DOHH2 (cell line): ENCODE results near the gene LRRC40.

Experiments
- H3F3A ChIP-seq: fragments of 200-600 bp; sonication (generic), shearing (Covaris generic); 2 replicates; pipeline ENCODE4 v1.6.0; 2016; ENCODE audit warnings: antibody characterized with exemption, mild to moderate bottlenecking; ENCODE audit not compliant: control insufficient read depth, insufficient read depth
- H3K27ac ChIP-seq: fragments of 200-600 bp; sonication (generic); 2 replicates; pipeline ENCODE4 v1.5.1; 2014; ENCODE audit warnings: low read depth, mild to moderate bottlenecking, low read length, moderate library complexity
- H3K27me3 ChIP-seq: fragments of 200-600 bp; sonication (generic); 2 replicates; pipeline ENCODE4 v1.6.1; 2014; ENCODE audit warnings: mild to moderate bottlenecking, low read length, mixed read lengths; ENCODE audit not compliant: control insufficient read depth
- H3K36me3 ChIP-seq: fragments of 200-600 bp; sonication (generic); 2 replicates; pipeline ENCODE4 v1.6.1; 2014; ENCODE audit warnings: mild to moderate bottlenecking, low read length, moderate library complexity, mixed read lengths; ENCODE audit not compliant: control insufficient read depth
- H3K4me1 ChIP-seq: fragments of 200-600 bp; sonication (generic); 2 replicates; pipeline ENCODE4 v1.6.1; 2014; ENCODE audit warnings: mild to moderate bottlenecking, low read length, mixed read lengths; ENCODE audit not compliant: control insufficient read depth
- H3K4me2 ChIP-seq: fragments of 200-600 bp; sonication (generic); 2 replicates; pipeline ENCODE4 v1.6.0; 2014; ENCODE audit warnings: mild to moderate bottlenecking, low read length, moderate library complexity
- H3K4me3 ChIP-seq: fragments of 200-600 bp; sonication (generic); 2 replicates; pipeline ENCODE4 v1.5.1; 2014; ENCODE audit warnings: mild to moderate bottlenecking, low read length, mixed read lengths
- H3K79me2 ChIP-seq: fragments of 200-600 bp; sonication (generic); 2 replicates; pipeline ENCODE4 v1.6.1; 2014; ENCODE audit warnings: mild to moderate bottlenecking, low read length, mixed read lengths; ENCODE audit not compliant: control insufficient read depth
- H3K9me2 ChIP-seq: fragments of 200-600 bp; sonication (generic); replicated peaks from 2 replicates; pipeline ENCODE4 v1.6.1; 2014; ENCODE audit warnings: mild to moderate bottlenecking, low read length, mixed read lengths; ENCODE audit not compliant: control insufficient read depth
- H3K9me3 ChIP-seq: fragments of 200-600 bp; sonication (generic); 2 replicates; pipeline ENCODE4 v1.6.1; 2014; ENCODE audit warnings: antibody characterized with exemption, low read length, mixed read lengths; ENCODE audit not compliant: control insufficient read depth, insufficient read depth
- H4K20me1 ChIP-seq: fragments of 200-600 bp; sonication (generic); 2 replicates; pipeline ENCODE4 v1.6.0; 2014; ENCODE audit warnings: low read depth, mild to moderate bottlenecking, antibody characterized with exemption, low read length, moderate library complexity; ENCODE audit not compliant: control insufficient read depth, insufficient read depth
- CTCF ChIP-seq: fragments of 200-600 bp; sonication (generic); IDR thresholded peaks from one replicate; pipeline ENCODE4 v1.5.1; 2014; ENCODE audit warnings: antibody characterized with exemption, mild to moderate bottlenecking, low read depth, low read length; ENCODE audit not compliant: poor library complexity, severe bottlenecking
- EZH2phosphoT487 ChIP-seq: fragments of 200-600 bp; sonication (generic); IDR thresholded peaks from 2 replicates; pipeline ENCODE4 v1.6.1; 2017; ENCODE audit warnings: borderline replicate concordance, mild to moderate bottlenecking, antibody characterized with exemption, low read length, moderate library complexity, mixed read lengths

Gene LRRC40

DNA sequence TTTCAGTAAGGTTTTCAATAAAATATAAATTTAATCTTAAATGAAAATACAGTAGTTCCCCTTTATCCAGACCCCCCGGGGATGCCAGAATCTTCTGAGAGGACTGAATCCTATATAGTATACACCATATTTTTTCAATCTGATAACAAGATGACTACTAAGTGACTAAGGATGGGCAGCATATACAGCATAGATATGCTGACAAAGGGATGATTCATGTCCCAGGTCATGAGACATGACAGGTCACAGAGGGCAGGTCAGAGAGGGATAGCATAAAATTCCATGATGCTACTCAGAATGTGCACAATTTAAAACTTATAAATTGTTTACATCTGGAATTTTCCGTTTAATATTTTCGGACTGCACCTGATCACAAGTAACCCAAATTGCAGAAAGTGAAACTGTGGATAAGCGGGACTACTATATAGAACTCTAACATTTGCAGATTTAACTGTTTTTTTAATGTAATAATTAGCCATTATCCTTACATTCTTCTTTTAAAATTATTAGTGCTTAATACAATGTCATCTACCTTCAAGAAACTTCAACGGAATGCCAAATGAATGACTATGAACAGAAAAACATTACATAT lies 48.8 kb downstream of the LRRC40 start:
- no peak overlapping the region for H3K4me2 ChIP-seq
- no peaks in the 10 kb centered on the region for H3K9me3 ChIP-seq
- H3K9me2 ChIP-seq = no peaks in the 10 kb centered on the region
- TF ChIP-seq CTCF (no peak), EZH2phosphoT487 (no peak)
- no peaks in the 10 kb centered on the region for H3F3A ChIP-seq
- no peaks in the 10 kb centered on the region; the same call in none of the 2 replicates for H3K36me3 ChIP-seq
- H4K20me1 ChIP-seq = no peaks in the 10 kb centered on the region
- H3K4me1 ChIP-seq = no peaks in the 10 kb centered on the region
- no peaks in the 10 kb centered on the region for H3K27me3 ChIP-seq
- no peak overlapping the region for H3K27ac ChIP-seq
- no peaks in the 10 kb centered on the region for H3K79me2 ChIP-seq
- H3K4me3 ChIP-seq = no peak overlapping the region

DNA sequence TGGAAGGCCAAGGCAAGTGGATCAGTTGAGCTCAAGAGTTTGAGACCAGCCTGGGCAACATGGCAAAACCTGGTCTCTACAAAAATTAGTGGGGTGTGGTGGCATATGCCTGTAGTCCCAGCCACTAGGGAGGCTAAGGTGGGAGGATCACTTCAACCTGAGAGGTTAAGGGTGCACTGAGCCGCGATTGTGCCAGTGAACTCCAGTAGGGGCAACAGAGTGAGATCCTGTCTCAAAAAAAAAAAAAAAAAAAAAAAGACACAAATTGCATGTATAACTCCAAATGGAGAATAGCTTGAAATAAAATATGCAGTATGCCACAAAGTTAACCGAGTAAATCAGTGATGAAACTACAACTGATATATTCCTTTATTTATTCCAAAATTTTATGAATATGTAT lies 51.6 kb downstream of the LRRC40 start:
- no peaks in the 10 kb centered on the region for H4K20me1 ChIP-seq
- H3K4me1 ChIP-seq = no peaks in the 10 kb centered on the region
- H3F3A ChIP-seq = no peaks in the 10 kb centered on the region
- no peaks in the 10 kb centered on the region; the same call in none of the 2 replicates for H3K36me3 ChIP-seq
- TF ChIP-seq CTCF (no peak), EZH2phosphoT487 (no peak)
- H3K9me3 ChIP-seq = no peaks in the 10 kb centered on the region
- no peak overlapping the region for H3K27ac ChIP-seq
- no peaks in the 10 kb centered on the region for H3K27me3 ChIP-seq
- no peak overlapping the region for H3K4me2 ChIP-seq
- no peak overlapping the region for H3K4me3 ChIP-seq
- no peaks in the 10 kb centered on the region for H3K79me2 ChIP-seq
- no peaks in the 10 kb centered on the region for H3K9me2 ChIP-seq

- Histone ChIP-seq H3K4me1 (no peaks in the 10 kb centered on the region), H3K4me3 (no peak overlapping the region), H3K79me2 (no peaks in the 10 kb centered on the region), H4K20me1 (no peaks in the 10 kb centered on the region), H3K27me3 (no peaks in the 10 kb centered on the region), H3K36me3 (peaks cover 15% of the 10 kb centered on the region), H3F3A (no peaks in the 10 kb centered on the region), H3K27ac (no peak overlapping the region), H3K9me2 (no peaks in the 10 kb centered on the region), H3K9me3 (no peaks in the 10 kb centered on the region), H3K4me2 (no peak overlapping the region)
- no peak for TF ChIP-seq CTCF
- TF ChIP-seq EZH2phosphoT487 = no peak
Observed at GRCh38 chr1:70150444-70150843, 54.9 kb downstream of the LRRC40 start.
